Endothelial cell of umbilical vein (primary cell): ENCODE measurements around the gene MCM5. TPM values are rescaled to one million over a fixed set of nuclear protein-coding genes. Genes with fewer than 3 reads are reported as not detected.

Experiments used
- BruUV-seq: library from RNA; stranded (reverse); fragments of 400-500 nt; replicated peaks from 2 replicates; lab custom pipeline; 2021; lab: Mats Ljungman, UMichigan
- CTCF ChIA-PET: fragments of 300-600, 350-600 bp; sonication (Branson Sonifier 250); formaldehyde crosslinking; loops from one replicate; lab custom pipeline; 2021; ENCODE audit warnings: antibody characterized with exemption, inconsistent platforms; lab: Charles Lee
- POLR2A ChIA-PET: fragments of 300-600, 350-600 bp; sonication (Branson Sonifier 250); formaldehyde crosslinking; loops from one replicate; lab custom pipeline; 2021; ENCODE audit warnings: antibody characterized with exemption, inconsistent platforms; lab: Charles Lee
- DNase-seq: peaks from one replicate; pipeline ENCODE4 v3.0.0-alpha.2; 2011; ENCODE audit warnings: low read depth, low spot score
- FAIRE-seq: peaks from 2 replicates; lab custom pipeline; 2011; peaks lifted over from hg19 to GRCh38; lab: Jason Lieb, UNC
- H2AFZ ChIP-seq: 2 replicates; pipeline ENCODE4 v1.6.0; 2012; ENCODE audit warnings: low read depth, low read length, control low read depth, inconsistent platforms
- H3K27ac ChIP-seq: 2 replicates; pipeline ENCODE4 v1.5.1; 2011; ENCODE audit warnings: low read depth, mild to moderate bottlenecking, control low read depth, low read length, moderate library complexity; ENCODE audit not compliant: insufficient read depth
- H3K27me3 ChIP-seq, 2 experiments: 2 replicates each; pipeline versions ENCODE4 v1.6.0 to v1.6.1; 2011; ENCODE audit warnings: low read length in 2 of 2, mixed read lengths in 1 of 2; ENCODE audit not compliant: control insufficient read depth in 2 of 2, insufficient read depth in 2 of 2
- H3K36me3 ChIP-seq, 2 experiments: 2 replicates in 1 of 2; 3 replicates in 1 of 2; pipeline ENCODE4 v1.5.1; 2011; ENCODE audit warnings: low read length in 2 of 2, mild to moderate bottlenecking in 1 of 2, moderate library complexity in 1 of 2; ENCODE audit not compliant: control insufficient read depth in 2 of 2, insufficient read depth in 2 of 2; ENCODE audit errors: extremely low read depth in 1 of 2
- H3K4me1 ChIP-seq: 3 replicates; pipeline ENCODE4 v1.5.1; 2011; ENCODE audit warnings: mild to moderate bottlenecking, low read length; ENCODE audit not compliant: control insufficient read depth, insufficient read depth; ENCODE audit errors: extremely low read depth
- H3K4me2 ChIP-seq: 2 replicates; pipeline ENCODE4 v1.6.1; 2011; ENCODE audit warnings: low read length, control low read depth, mixed read lengths; ENCODE audit not compliant: insufficient read depth
- H3K4me3 ChIP-seq, 3 experiments: fragments of 200-600 bp in 1 of 3; sonication (generic), shearing (Covaris generic) in 1 of 3; replicated peaks in 1 of 3; 2 replicates each; pipeline ENCODE4 v1.5.1; 2011 to 2016; ENCODE audit warnings: control low read depth in 3 of 3, low read length in 3 of 3, mild to moderate bottlenecking in 2 of 3, inconsistent platforms in 1 of 3, low read depth in 1 of 3, moderate library complexity in 1 of 3; ENCODE audit not compliant: insufficient read depth in 1 of 3
- H3K79me2 ChIP-seq: 2 replicates; pipeline ENCODE4 v1.6.0; 2012; ENCODE audit warnings: low read length, inconsistent platforms; ENCODE audit not compliant: control insufficient read depth, insufficient read depth
- H3K9ac ChIP-seq: replicated peaks from 2 replicates; pipeline ENCODE3; 2011; ENCODE audit warnings: low read length, control low read depth; ENCODE audit not compliant: insufficient read depth; ENCODE audit errors: extremely low read depth
- H3K9me1 ChIP-seq: replicated peaks from 3 replicates; pipeline ENCODE4 v1.6.0; 2011; ENCODE audit warnings: mild to moderate bottlenecking, low read length; ENCODE audit not compliant: control insufficient read depth, insufficient read depth; ENCODE audit errors: extremely low read depth
- H3K9me3 ChIP-seq: replicated peaks from 2 replicates; pipeline ENCODE4 v1.5.1; 2012; ENCODE audit warnings: low read length, inconsistent platforms; ENCODE audit not compliant: control insufficient read depth, insufficient read depth
- H4K20me1 ChIP-seq: replicated peaks from 2 replicates; pipeline ENCODE3; 2011; ENCODE audit warnings: mild to moderate bottlenecking, low read length; ENCODE audit not compliant: control insufficient read depth, insufficient read depth; ENCODE audit errors: extremely low read depth
- GATA2 ChIP-seq: IDR thresholded peaks from 2 replicates; pipeline ENCODE4 v1.7.0; 2011; ENCODE audit warnings: low read depth, mild to moderate bottlenecking, moderate library complexity, mixed read lengths, low read length; ENCODE audit not compliant: insufficient read length, insufficient read depth
- MYC ChIP-seq: IDR thresholded peaks from one replicate; pipeline ENCODE4 v1.6.1; 2011; ENCODE audit warnings: mild to moderate bottlenecking, low read depth, low read length
- POLR2AphosphoS5 ChIP-seq: IDR thresholded peaks from 2 replicates; pipeline ENCODE4 v1.6.1; 2012; ENCODE audit warnings: low read depth, mild to moderate bottlenecking, control low read depth, low read length, moderate library complexity; ENCODE audit not compliant: insufficient read depth
- dilution Hi-C: fragments of 300-500 bp; cut with MboI; formaldehyde crosslinking; loops from one replicate; pipeline ENCODE4 v1.15.0; 2019; ENCODE audit warnings: low sequenced_read_pairs; ENCODE audit not compliant: extremely low pct_ligation_motif_present
- intact Hi-C: fragments of 100-400 bp; cut with micrococcal nuclease; formaldehyde crosslinking; loops from one replicate; pipeline ENCODE4 v1.10.0; 2022
- polyA plus RNA-seq, 4 experiments: library from polyadenylated mRNA; depleted of rRNA in 3 of 4; stranded (reverse) in 3 of 4; unstranded in 1 of 4; fragments of >200 nt; gene quantifications; 2 replicates each; pipeline versions ENCODE4 v1.2.1 to v1.2.3, GENCODE V29; 2011 to 2012; ENCODE audit warnings: missing spikeins in 1 of 4
- total RNA-seq: library from RNA; stranded (reverse); gene quantifications from 2 replicates; pipeline ENCODE4 v1.2.3, GENCODE V29; 2021
- TF ChIP-seq, protein P1 (sequence below), 2 donors: IDR thresholded peaks; 1 replicate in 1 of 2; 2 replicates in 1 of 2; pipeline ENCODE4 v1.5.1; 2011; ENCODE audit warnings: low read length in 2 of 2, mild to moderate bottlenecking in 2 of 2, moderate library complexity in 2 of 2, control low read depth in 1 of 2, inconsistent platforms in 1 of 2, low read depth in 1 of 2; ENCODE audit not compliant: insufficient read depth in 1 of 2; ENCODE audit errors: extremely low read depth in 1 of 2

MCM5 gene
- total and polyA plus RNA-seq, 2 donors (not counting 3 experiments of a cell fraction or from before 2014, with no cell fraction given): 67.8 to 111 TPM

GRCh38 chr22:35465109-35465701 is 65.3 kb downstream of the MCM5 start:
- dilution Hi-C loops (no loop called here), intact Hi-C loops (no loop called here)
- Histone ChIP-seq H3K9me1 (no peaks in the 10 kb centered on the region), H3K4me1 (peaks cover 15% of the 10 kb centered on the region), H3K27ac (no peak overlapping the region), H4K20me1 (no peaks in the 10 kb centered on the region), H3K27me3 (no peaks in the 10 kb centered on the region), H3K79me2 (no peaks in the 10 kb centered on the region), H3K9ac (no peak overlapping the region), H3K4me2 (no peak overlapping the region), H3K4me3 (no peak overlapping the region), H2AFZ (no peak overlapping the region), H3K36me3 (no peaks in the 10 kb centered on the region), H3K9me3 (no peaks in the 10 kb centered on the region)
- CTCF ChIA-PET: no interaction called here
- DNase-seq: no peak
- no peak for FAIRE-seq
- BruUV-seq: no TSS peak
- TF ChIP-seq MYC: no peak
- TF ChIP-seq GATA2: no peak
- TF ChIP-seq POLR2AphosphoS5: no peak
- TF ChIP-seq, protein P1, sequence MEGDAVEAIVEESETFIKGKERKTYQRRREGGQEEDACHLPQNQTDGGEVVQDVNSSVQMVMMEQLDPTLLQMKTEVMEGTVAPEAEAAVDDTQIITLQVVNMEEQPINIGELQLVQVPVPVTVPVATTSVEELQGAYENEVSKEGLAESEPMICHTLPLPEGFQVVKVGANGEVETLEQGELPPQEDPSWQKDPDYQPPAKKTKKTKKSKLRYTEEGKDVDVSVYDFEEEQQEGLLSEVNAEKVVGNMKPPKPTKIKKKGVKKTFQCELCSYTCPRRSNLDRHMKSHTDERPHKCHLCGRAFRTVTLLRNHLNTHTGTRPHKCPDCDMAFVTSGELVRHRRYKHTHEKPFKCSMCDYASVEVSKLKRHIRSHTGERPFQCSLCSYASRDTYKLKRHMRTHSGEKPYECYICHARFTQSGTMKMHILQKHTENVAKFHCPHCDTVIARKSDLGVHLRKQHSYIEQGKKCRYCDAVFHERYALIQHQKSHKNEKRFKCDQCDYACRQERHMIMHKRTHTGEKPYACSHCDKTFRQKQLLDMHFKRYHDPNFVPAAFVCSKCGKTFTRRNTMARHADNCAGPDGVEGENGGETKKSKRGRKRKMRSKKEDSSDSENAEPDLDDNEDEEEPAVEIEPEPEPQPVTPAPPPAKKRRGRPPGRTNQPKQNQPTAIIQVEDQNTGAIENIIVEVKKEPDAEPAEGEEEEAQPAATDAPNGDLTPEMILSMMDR (IDR thresholded peaks at IDR 0.05; ENCODE audit: extremely low read depth in 1 of 2, insufficient read depth in 1 of 2, low read depth in 1 of 2, low read length in 2 of 2): no peak
- POLR2A ChIA-PET: no interaction called here
